ENCODE results near the gene IER5. TPM values are rescaled to one million over a fixed set of nuclear protein-coding genes. Genes with fewer than 3 reads are reported as not detected.

IER5 gene
- total RNA-seq, 1 experiment from 2014 or later, result 18.2 TPM

DNA sequence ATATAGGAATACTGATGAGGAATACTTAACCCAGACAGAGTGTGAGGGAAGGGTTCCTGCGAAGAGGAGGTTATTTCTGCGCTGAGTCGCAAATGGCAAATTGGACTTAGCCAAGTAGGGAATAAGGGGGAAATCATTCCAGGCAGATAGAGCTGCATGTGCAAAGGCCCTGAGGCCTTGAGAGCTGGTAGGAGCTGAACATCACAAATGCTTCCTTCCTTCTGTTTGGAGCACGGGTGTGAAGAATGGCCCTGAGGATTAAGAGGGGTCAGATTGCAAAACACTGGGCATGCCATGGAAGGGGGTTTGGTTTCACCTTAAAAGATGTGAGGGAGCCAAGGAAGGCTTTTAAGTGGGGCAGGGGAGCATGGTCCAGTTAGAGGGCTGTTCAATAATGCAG lies 12.4 kb downstream of the IER5 start (continued):
- TF ChIP-seq ZNF263 (CRISPR knock-in tag; IDR thresholded peaks at IDR 0.05; ENCODE audit: low read depth) (no peak), GRHL2 (CRISPR knock-in tag; IDR thresholded peaks at IDR 0.05; ENCODE audit: insufficient replicate concordance, severe bottlenecking) (no peak), MXD4 (CRISPR knock-in tag; IDR thresholded peaks at IDR 0.05; ENCODE audit: borderline replicate concordance) (no peak), ZNF121 (CRISPR knock-in tag; IDR thresholded peaks at IDR 0.05) (0 out of 2 replicates have a peak, but pooled peaks have one; percentile 16), HMGA2 (CRISPR knock-in tag; IDR thresholded peaks at IDR 0.05) (no peak), ZNF138 (CRISPR knock-in tag; conservative IDR thresholded peaks at IDR 0.05) (no peak), ZNF671 (CRISPR knock-in tag; IDR thresholded peaks at IDR 0.05) (0 out of 2 replicates have a peak, but pooled peaks have one; percentile 36)
- TF ChIP-seq, protein P1, sequence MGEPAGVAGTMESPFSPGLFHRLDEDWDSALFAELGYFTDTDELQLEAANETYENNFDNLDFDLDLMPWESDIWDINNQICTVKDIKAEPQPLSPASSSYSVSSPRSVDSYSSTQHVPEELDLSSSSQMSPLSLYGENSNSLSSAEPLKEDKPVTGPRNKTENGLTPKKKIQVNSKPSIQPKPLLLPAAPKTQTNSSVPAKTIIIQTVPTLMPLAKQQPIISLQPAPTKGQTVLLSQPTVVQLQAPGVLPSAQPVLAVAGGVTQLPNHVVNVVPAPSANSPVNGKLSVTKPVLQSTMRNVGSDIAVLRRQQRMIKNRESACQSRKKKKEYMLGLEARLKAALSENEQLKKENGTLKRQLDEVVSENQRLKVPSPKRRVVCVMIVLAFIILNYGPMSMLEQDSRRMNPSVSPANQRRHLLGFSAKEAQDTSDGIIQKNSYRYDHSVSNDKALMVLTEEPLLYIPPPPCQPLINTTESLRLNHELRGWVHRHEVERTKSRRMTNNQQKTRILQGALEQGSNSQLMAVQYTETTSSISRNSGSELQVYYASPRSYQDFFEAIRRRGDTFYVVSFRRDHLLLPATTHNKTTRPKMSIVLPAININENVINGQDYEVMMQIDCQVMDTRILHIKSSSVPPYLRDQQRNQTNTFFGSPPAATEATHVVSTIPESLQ (CRISPR knock-in tag; IDR thresholded peaks at IDR 0.05), result no peak
- TF ChIP-seq, protein P2, sequence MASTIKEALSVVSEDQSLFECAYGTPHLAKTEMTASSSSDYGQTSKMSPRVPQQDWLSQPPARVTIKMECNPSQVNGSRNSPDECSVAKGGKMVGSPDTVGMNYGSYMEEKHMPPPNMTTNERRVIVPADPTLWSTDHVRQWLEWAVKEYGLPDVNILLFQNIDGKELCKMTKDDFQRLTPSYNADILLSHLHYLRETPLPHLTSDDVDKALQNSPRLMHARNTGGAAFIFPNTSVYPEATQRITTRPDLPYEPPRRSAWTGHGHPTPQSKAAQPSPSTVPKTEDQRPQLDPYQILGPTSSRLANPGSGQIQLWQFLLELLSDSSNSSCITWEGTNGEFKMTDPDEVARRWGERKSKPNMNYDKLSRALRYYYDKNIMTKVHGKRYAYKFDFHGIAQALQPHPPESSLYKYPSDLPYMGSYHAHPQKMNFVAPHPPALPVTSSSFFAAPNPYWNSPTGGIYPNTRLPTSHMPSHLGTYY (CRISPR knock-in tag; IDR thresholded peaks at IDR 0.05), result no peak
- TF ChIP-seq, protein P3, sequence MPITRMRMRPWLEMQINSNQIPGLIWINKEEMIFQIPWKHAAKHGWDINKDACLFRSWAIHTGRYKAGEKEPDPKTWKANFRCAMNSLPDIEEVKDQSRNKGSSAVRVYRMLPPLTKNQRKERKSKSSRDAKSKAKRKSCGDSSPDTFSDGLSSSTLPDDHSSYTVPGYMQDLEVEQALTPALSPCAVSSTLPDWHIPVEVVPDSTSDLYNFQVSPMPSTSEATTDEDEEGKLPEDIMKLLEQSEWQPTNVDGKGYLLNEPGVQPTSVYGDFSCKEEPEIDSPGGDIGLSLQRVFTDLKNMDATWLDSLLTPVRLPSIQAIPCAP (CRISPR knock-in tag; IDR thresholded peaks at IDR 0.05), result no peak

DNA sequence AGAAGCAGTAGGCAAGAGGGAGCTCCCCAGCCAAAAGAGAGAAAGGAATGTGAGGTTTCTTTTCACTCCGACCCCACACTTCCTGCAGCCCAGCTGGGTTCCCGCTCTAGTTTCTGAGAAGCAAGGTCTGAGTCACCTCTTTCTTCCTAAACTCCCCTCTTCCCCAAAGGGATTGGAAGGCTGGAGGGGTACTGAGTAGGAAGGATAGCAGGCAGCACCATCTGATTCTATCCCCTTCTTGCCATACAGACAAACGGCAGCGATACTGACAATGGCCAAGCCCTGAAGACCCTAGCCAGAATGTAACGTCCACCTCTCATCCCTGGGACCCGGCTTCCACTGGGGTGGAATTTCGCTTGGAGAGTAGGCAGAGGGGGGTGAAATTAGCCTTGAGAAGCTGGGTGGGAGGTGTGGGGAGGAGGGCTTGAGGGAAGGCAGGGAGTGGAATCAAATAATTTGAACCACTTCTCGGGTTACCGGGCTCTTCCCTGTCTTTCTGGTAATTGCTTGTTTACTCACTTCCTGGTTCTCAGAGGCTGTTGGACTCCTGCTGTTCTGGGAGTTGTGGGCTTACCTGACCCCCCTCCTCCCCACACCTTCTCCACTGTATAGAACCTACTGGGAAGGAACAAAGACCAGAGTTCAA lies 13.2 kb downstream of the IER5 start:
- ChIA-PET POLR2A (interaction anchor here (0.9 kb wide), 1 partner anchor 79 kb away, joined by 3 read pairs; the partner anchor contains the start of gene STX6), CTCF (interaction anchor here (0.9 kb wide), 2 partner anchors 18 to 220 kb away, joined by 3 to 4 read pairs; no protein-coding TSS in a partner anchor)
- Mint-ChIP-seq H3K27ac (peak overlapping the region; percentile 98), H3K27me3 (ENCODE audit: low read depth) (peaks cover 77% of the 10 kb centered on the region), H3K36me3 (no peaks in the 10 kb centered on the region), H3K4me3 (peak overlapping the region; percentile 70), H3K9me3 (0 out of 2 replicates have a peak, but pooled peaks cover 3% of the 10 kb centered on the region), H3K4me1 (peaks cover 86% of the 10 kb centered on the region)
- TF ChIP-seq TEAD1 (CRISPR knock-in tag; IDR thresholded peaks at IDR 0.05), result peak; percentile 17; the same call in 1 of the 2 replicates
- TF ChIP-seq ZNF423 (CRISPR knock-in tag; IDR thresholded peaks at IDR 0.05), result peak; percentile 58; the same call in 1 of the 2 replicates
- no peak for TF ChIP-seq MXD4 (CRISPR knock-in tag; IDR thresholded peaks at IDR 0.05; ENCODE audit: borderline replicate concordance)
- ATAC-seq, result peak; percentile 33
- DNase-seq (ENCODE audit: low spot score), result peak; percentile 63

DNA sequence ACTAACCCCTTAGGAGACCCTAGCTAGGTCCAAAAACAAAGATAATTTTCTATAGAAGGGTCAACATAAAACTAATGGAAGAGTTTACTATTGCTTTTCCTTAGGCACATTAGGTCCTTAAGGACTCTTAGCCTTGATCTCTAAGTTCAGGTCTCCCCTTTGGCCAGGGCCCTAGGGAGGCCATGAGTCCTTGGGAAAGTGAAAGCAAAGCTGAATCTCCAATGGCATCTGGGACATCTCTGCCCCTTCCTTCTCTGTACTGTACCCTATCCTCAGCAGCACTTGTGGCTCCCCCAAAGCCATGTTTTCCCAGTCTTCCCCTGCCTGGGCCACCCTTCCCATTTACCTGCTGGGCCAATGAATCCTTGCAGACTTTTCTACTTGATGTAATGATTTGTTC lies 14.3 kb downstream of the IER5 start:
- ChIA-PET POLR2A (no interaction called here), CTCF (no interaction called here)
- Mint-ChIP-seq H3K27me3 (ENCODE audit: low read depth) (peaks cover 80% of the 10 kb centered on the region), H3K27ac (no peak overlapping the region), H3K36me3 (no peaks in the 10 kb centered on the region), H3K4me3 (no peak overlapping the region), H3K4me1 (peaks cover 86% of the 10 kb centered on the region), H3K9me3 (0 out of 2 replicates have a peak, but pooled peaks cover 3% of the 10 kb centered on the region)
- ATAC-seq (no peak), DNase-seq (ENCODE audit: low spot score) (no peak)
- no peak for TF ChIP-seq NFYB (CRISPR knock-in tag; conservative IDR thresholded peaks at IDR 0.05; ENCODE audit: low read depth)
- TF ChIP-seq, protein P4, sequence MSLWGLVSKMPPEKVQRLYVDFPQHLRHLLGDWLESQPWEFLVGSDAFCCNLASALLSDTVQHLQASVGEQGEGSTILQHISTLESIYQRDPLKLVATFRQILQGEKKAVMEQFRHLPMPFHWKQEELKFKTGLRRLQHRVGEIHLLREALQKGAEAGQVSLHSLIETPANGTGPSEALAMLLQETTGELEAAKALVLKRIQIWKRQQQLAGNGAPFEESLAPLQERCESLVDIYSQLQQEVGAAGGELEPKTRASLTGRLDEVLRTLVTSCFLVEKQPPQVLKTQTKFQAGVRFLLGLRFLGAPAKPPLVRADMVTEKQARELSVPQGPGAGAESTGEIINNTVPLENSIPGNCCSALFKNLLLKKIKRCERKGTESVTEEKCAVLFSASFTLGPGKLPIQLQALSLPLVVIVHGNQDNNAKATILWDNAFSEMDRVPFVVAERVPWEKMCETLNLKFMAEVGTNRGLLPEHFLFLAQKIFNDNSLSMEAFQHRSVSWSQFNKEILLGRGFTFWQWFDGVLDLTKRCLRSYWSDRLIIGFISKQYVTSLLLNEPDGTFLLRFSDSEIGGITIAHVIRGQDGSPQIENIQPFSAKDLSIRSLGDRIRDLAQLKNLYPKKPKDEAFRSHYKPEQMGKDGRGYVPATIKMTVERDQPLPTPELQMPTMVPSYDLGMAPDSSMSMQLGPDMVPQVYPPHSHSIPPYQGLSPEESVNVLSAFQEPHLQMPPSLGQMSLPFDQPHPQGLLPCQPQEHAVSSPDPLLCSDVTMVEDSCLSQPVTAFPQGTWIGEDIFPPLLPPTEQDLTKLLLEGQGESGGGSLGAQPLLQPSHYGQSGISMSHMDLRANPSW (CRISPR knock-in tag; conservative IDR thresholded peaks at IDR 0.05; ENCODE audit: low read depth), result no peak
- no peak for TF ChIP-seq ZNF396 (CRISPR knock-in tag; IDR thresholded peaks at IDR 0.05; ENCODE audit: borderline replicate concordance)
- TF ChIP-seq, protein P5, sequence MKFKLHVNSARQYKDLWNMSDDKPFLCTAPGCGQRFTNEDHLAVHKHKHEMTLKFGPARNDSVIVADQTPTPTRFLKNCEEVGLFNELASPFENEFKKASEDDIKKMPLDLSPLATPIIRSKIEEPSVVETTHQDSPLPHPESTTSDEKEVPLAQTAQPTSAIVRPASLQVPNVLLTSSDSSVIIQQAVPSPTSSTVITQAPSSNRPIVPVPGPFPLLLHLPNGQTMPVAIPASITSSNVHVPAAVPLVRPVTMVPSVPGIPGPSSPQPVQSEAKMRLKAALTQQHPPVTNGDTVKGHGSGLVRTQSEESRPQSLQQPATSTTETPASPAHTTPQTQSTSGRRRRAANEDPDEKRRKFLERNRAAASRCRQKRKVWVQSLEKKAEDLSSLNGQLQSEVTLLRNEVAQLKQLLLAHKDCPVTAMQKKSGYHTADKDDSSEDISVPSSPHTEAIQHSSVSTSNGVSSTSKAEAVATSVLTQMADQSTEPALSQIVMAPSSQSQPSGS (CRISPR knock-in tag; IDR thresholded peaks at IDR 0.05; ENCODE audit: borderline replicate concordance, low read depth), result no peak
- TF ChIP-seq, protein P6, sequence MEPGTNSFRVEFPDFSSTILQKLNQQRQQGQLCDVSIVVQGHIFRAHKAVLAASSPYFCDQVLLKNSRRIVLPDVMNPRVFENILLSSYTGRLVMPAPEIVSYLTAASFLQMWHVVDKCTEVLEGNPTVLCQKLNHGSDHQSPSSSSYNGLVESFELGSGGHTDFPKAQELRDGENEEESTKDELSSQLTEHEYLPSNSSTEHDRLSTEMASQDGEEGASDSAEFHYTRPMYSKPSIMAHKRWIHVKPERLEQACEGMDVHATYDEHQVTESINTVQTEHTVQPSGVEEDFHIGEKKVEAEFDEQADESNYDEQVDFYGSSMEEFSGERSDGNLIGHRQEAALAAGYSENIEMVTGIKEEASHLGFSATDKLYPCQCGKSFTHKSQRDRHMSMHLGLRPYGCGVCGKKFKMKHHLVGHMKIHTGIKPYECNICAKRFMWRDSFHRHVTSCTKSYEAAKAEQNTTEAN (CRISPR knock-in tag; IDR thresholded peaks at IDR 0.05), result no peak
- TF ChIP-seq, protein P7, sequence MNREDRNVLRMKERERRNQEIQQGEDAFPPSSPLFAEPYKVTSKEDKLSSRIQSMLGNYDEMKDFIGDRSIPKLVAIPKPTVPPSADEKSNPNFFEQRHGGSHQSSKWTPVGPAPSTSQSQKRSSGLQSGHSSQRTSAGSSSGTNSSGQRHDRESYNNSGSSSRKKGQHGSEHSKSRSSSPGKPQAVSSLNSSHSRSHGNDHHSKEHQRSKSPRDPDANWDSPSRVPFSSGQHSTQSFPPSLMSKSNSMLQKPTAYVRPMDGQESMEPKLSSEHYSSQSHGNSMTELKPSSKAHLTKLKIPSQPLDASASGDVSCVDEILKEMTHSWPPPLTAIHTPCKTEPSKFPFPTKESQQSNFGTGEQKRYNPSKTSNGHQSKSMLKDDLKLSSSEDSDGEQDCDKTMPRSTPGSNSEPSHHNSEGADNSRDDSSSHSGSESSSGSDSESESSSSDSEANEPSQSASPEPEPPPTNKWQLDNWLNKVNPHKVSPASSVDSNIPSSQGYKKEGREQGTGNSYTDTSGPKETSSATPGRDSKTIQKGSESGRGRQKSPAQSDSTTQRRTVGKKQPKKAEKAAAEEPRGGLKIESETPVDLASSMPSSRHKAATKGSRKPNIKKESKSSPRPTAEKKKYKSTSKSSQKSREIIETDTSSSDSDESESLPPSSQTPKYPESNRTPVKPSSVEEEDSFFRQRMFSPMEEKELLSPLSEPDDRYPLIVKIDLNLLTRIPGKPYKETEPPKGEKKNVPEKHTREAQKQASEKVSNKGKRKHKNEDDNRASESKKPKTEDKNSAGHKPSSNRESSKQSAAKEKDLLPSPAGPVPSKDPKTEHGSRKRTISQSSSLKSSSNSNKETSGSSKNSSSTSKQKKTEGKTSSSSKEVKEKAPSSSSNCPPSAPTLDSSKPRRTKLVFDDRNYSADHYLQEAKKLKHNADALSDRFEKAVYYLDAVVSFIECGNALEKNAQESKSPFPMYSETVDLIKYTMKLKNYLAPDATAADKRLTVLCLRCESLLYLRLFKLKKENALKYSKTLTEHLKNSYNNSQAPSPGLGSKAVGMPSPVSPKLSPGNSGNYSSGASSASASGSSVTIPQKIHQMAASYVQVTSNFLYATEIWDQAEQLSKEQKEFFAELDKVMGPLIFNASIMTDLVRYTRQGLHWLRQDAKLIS (CRISPR knock-in tag; IDR thresholded peaks at IDR 0.05; ENCODE audit: borderline replicate concordance), result no peak
- TF ChIP-seq OVOL2 (CRISPR knock-in tag; IDR thresholded peaks at IDR 0.05; ENCODE audit: borderline replicate concordance), result no peak
